Ishikawa (cell line): ENCODE data around the gene TMEM19.

ENCODE experiments used
- CEBPB ChIP-seq: IDR thresholded peaks from 2 replicates; pipeline ENCODE4 v1.6.1; 2012
- CREB1 ChIP-seq: IDR thresholded peaks from 2 replicates; pipeline ENCODE4 v1.6.1; 2012; ENCODE audit warnings: low read depth
- EGR1 ChIP-seq: IDR thresholded peaks from 2 replicates; pipeline ENCODE4 v1.6.1; 2012
- EP300 ChIP-seq: IDR thresholded peaks from 2 replicates; pipeline ENCODE4 v1.6.1; 2012; ENCODE audit warnings: borderline replicate concordance
- FOXM1 ChIP-seq: IDR thresholded peaks from 2 replicates; pipeline ENCODE4 v1.6.1; 2012; ENCODE audit warnings: low read depth, borderline replicate concordance
- MAX ChIP-seq: IDR thresholded peaks from 2 replicates; pipeline ENCODE4 v1.6.1; 2012
- NFIC ChIP-seq: IDR thresholded peaks from 2 replicates; pipeline ENCODE4 v1.6.1; 2012
- RAD21 ChIP-seq: IDR thresholded peaks from 2 replicates; pipeline ENCODE4 v1.6.1; 2012; ENCODE audit warnings: low read depth
- REST ChIP-seq: IDR thresholded peaks from 2 replicates; pipeline ENCODE4 v1.6.1; 2012; ENCODE audit warnings: low read depth, mild to moderate bottlenecking
- TAF1 ChIP-seq: IDR thresholded peaks from 2 replicates; pipeline ENCODE4 v1.6.1; 2012; ENCODE audit warnings: low read depth, mild to moderate bottlenecking
- TCF12 ChIP-seq: IDR thresholded peaks from 2 replicates; pipeline ENCODE4 v1.6.1; 2012; ENCODE audit warnings: low read depth
- TEAD4 ChIP-seq: IDR thresholded peaks from 2 replicates; pipeline ENCODE4 v1.6.1; 2012
- USF1 ChIP-seq: IDR thresholded peaks from 2 replicates; pipeline ENCODE4 v1.6.1; 2012
- YY1 ChIP-seq: IDR thresholded peaks from 2 replicates; pipeline ENCODE4 v1.6.1; 2012; ENCODE audit warnings: low read depth
- ZBTB7A ChIP-seq: IDR thresholded peaks from 2 replicates; pipeline ENCODE4 v1.6.1; 2012; ENCODE audit warnings: low read depth

TMEM19 gene

GRCh38 chr12:71727958-71728357 lies 42.1 kb downstream of the TMEM19 start:
- TF ChIP-seq EGR1 (no peak), FOXM1 (no peak), TCF12 (no peak), TAF1 (no peak), NFIC (no peak), CEBPB (no peak), TEAD4 (no peak), EP300 (no peak), REST (no peak), YY1 (no peak), CREB1 (no peak), RAD21 (no peak), MAX (no peak), USF1 (no peak)

GRCh38 chr12:71730936-71731335 lies 45.1 kb downstream of the TMEM19 start:
- no peak for TF ChIP-seq RAD21
- no peak for TF ChIP-seq TEAD4
- no peak for TF ChIP-seq MAX
- TF ChIP-seq EP300, result no peak
- TF ChIP-seq REST, result no peak
- no peak for TF ChIP-seq FOXM1
- no peak for TF ChIP-seq ZBTB7A
- no peak for TF ChIP-seq NFIC
- TF ChIP-seq EGR1, result no peak
- TF ChIP-seq YY1, result no peak

GRCh38 chr12:71731439-71732356 lies 45.8 kb downstream of the TMEM19 start:
- no peak for TF ChIP-seq EP300
- TF ChIP-seq EGR1, result no peak
- TF ChIP-seq NFIC, result no peak
- TF ChIP-seq CEBPB, result no peak
- no peak for TF ChIP-seq TEAD4
- TF ChIP-seq TAF1, result no peak
- no peak for TF ChIP-seq USF1

- TF ChIP-seq ZBTB7A, result no peak
Measured at GRCh38 chr12:71732357-71732712, 46.5 kb downstream of the TMEM19 start.

GRCh38 chr12:71737197-71737596 lies 51.3 kb downstream of the TMEM19 start:
- TF ChIP-seq CEBPB, result no peak
- TF ChIP-seq RAD21, result no peak
- TF ChIP-seq TEAD4, result no peak
- no peak for TF ChIP-seq FOXM1

GRCh38 chr12:71742998-71743397 lies 57.1 kb downstream of the TMEM19 start:
- TF ChIP-seq EGR1 (no peak), FOXM1 (no peak), TCF12 (no peak), YY1 (no peak), TEAD4 (no peak), CEBPB (no peak), USF1 (no peak), NFIC (no peak), TAF1 (no peak), CREB1 (no peak), MAX (no peak), REST (no peak), RAD21 (no peak), ZBTB7A (no peak), EP300 (no peak)
